SH-SY5Y (cell line): Measurements from ENCODE around the gene MACROH2A1.

ENCODE experiments used
- GATA2 ChIP-seq: IDR thresholded peaks from 2 replicates; pipeline ENCODE4 v1.6.1; 2011; ENCODE audit warnings: mild to moderate bottlenecking, low read depth, low read length
- GATA3 ChIP-seq: IDR thresholded peaks from 2 replicates; pipeline ENCODE4 v1.6.1; 2011; ENCODE audit warnings: low read depth, mild to moderate bottlenecking, low read length, moderate library complexity

- TF ChIP-seq GATA2 (no peak), GATA3 (no peak)
These were observed 75.8 kb downstream of the MACROH2A1 start for GRCh38 chr5:135323227-135323626.
